HepG2 (cell line): ENCODE measurements around the gene CELF4. TPM values are rescaled to one million over a fixed set of nuclear protein-coding genes. Genes with fewer than 3 reads are reported as not detected.

ENCODE experiments used
- ATAC-seq: fragments of 200-7000 bp; cut with Tn5 transposase; 3 replicates; pipeline ENCODE4 v1.9.1; 2020; ENCODE audit warnings: mild to moderate bottlenecking, moderate library complexity
- BruUV-seq: library from RNA; stranded (reverse); fragments of 400-500 nt; replicated peaks from 2 replicates; lab custom pipeline; 2021; lab: Mats Ljungman, UMichigan
- CTCF ChIA-PET: fragments of 300-600 bp; formaldehyde crosslinking; extraction: SDS; loops from one replicate; lab custom pipeline; 2021; ENCODE audit warnings: low total read pairs, inconsistent platforms, low intra/inter-chr PET ratio; lab: Yijun Ruan, JAX
- POLR2A ChIA-PET: fragments of 350-600 bp; sonication (Branson Sonifier 250); formaldehyde crosslinking; loops from one replicate; lab custom pipeline; 2020; ENCODE audit warnings: antibody characterized with exemption, inconsistent platforms; lab: Yijun Ruan, JAX
- DNase-seq: peaks from one replicate; pipeline ENCODE4 v3.0.0-alpha.2; 2015; ENCODE audit warnings: low spot score
- FAIRE-seq: peaks from 3 replicates; lab custom pipeline; 2011; peaks lifted over from hg19 to GRCh38; lab: Jason Lieb, UNC
- H2AFZ ChIP-seq: one replicate; pipeline ENCODE4 v1.6.1; 2011; ENCODE audit warnings: low read length, inconsistent platforms
- H3K27ac ChIP-seq: fragments of 300-600 bp; 3 replicates; pipeline ENCODE4 v1.8.0; 2011; ENCODE audit warnings: mixed run types, mild to moderate bottlenecking, mixed read lengths, low read length, inconsistent platforms; ENCODE audit not compliant: insufficient read depth; ENCODE audit errors: extremely low read length
- H3K27me3 ChIP-seq, 2 experiments: fragments of 200-600 bp in 1 of 2; 2 replicates in 1 of 2; 3 replicates in 1 of 2; pipeline versions ENCODE4 v1.6.0 to v1.8.0; 2011; ENCODE audit warnings: low read length in 2 of 2, mild to moderate bottlenecking in 2 of 2, moderate library complexity in 2 of 2, inconsistent platforms in 1 of 2; ENCODE audit not compliant: insufficient read depth in 2 of 2, control insufficient read depth in 1 of 2
- H3K36me3 ChIP-seq, 2 experiments: fragments of 200-600 bp in 1 of 2; replicated peaks in 1 of 2; 2 replicates in 1 of 2; 3 replicates in 1 of 2; pipeline versions ENCODE4 v1.5.1 to v1.8.0; 2011; ENCODE audit warnings: low read length in 2 of 2, inconsistent platforms in 1 of 2; ENCODE audit not compliant: insufficient read depth in 2 of 2, control insufficient read depth in 1 of 2
- H3K4me1 ChIP-seq: 2 replicates; pipeline ENCODE4 v1.5.1; 2012; ENCODE audit warnings: low read length, inconsistent platforms; ENCODE audit not compliant: insufficient read depth
- H3K4me2 ChIP-seq: 2 replicates; pipeline ENCODE4 v1.6.0; 2011; ENCODE audit warnings: low read depth, low read length, inconsistent platforms
- H3K4me3 ChIP-seq, 3 experiments: fragments of 200-600 bp in 1 of 3; sonication (generic), shearing (Covaris generic) in 1 of 3; replicated peaks in 1 of 3; 2 replicates each; pipeline ENCODE4 v1.5.1; 2011 to 2016; ENCODE audit warnings: low read length in 3 of 3, inconsistent platforms in 2 of 3, low read depth in 2 of 3, mild to moderate bottlenecking in 2 of 3, control low read depth in 1 of 3, mixed read lengths in 1 of 3; ENCODE audit not compliant: insufficient read depth in 1 of 3
- H3K79me2 ChIP-seq: one replicate; pipeline ENCODE4 v1.6.1; 2011; ENCODE audit warnings: low read length, inconsistent platforms; ENCODE audit not compliant: insufficient read depth
- H3K9ac ChIP-seq: 2 replicates; pipeline ENCODE4 v1.6.0; 2011; ENCODE audit warnings: mild to moderate bottlenecking, low read depth, low read length, inconsistent platforms; ENCODE audit not compliant: insufficient read depth
- H3K9me3 ChIP-seq: 2 replicates; pipeline ENCODE4 v1.5.1; 2012; ENCODE audit warnings: mild to moderate bottlenecking, low read length
- H4K20me1 ChIP-seq: 2 replicates; pipeline ENCODE4 v1.6.0; 2011; ENCODE audit warnings: inconsistent platforms, mild to moderate bottlenecking, low read length, moderate library complexity; ENCODE audit not compliant: insufficient read depth
- CEBPG ChIP-seq: IDR thresholded peaks from 2 replicates; pipeline ENCODE4 v1.6.1; 2016
- CREB3 ChIP-seq: sonication (generic); formaldehyde crosslinking; IDR thresholded peaks from 2 replicates; pipeline ENCODE4 v1.5.0; 2020; ENCODE audit warnings: missing genetic modification reagents
- DBP ChIP-seq: sonication (generic); formaldehyde crosslinking; IDR thresholded peaks from 2 replicates; pipeline ENCODE4 v1.4.0; 2020; ENCODE audit warnings: missing genetic modification reagents; ENCODE audit errors: not compliant biosample characterization
- FOXK2 ChIP-seq: fragments of 450-650 bp; IDR thresholded peaks from 2 replicates; pipeline ENCODE4 v1.6.1; 2016
- GATAD1 ChIP-seq: IDR thresholded peaks from 2 replicates; pipeline ENCODE4 v1.6.1; 2016; ENCODE audit warnings: missing genetic modification reagents, missing compliant biosample characterization
- HIC2 ChIP-seq: sonication (generic); formaldehyde crosslinking; IDR thresholded peaks from 2 replicates; pipeline ENCODE4 v1.9.0; 2022; ENCODE audit warnings: low read depth, missing genetic modification reagents
- HNF4G ChIP-seq, 2 experiments: sonication (generic) in 1 of 2; formaldehyde crosslinking in 1 of 2; IDR thresholded peaks; 2 replicates each; pipeline versions ENCODE4 v1.4.0 to v1.6.1; 2011 to 2020; ENCODE audit warnings: borderline replicate concordance in 2 of 2, low read depth in 2 of 2, mild to moderate bottlenecking in 2 of 2, low read length in 1 of 2, missing genetic modification reagents in 1 of 2, moderate library complexity in 1 of 2
- JUNB ChIP-seq: sonication (generic); formaldehyde crosslinking; IDR thresholded peaks from 2 replicates; pipeline ENCODE4 v1.8.0; 2022; ENCODE audit warnings: missing genetic modification reagents, mild to moderate bottlenecking, borderline replicate concordance
- MNT ChIP-seq: fragments of 450-650 bp; IDR thresholded peaks from 2 replicates; pipeline ENCODE4 v1.6.1; 2016
- NAIF1 ChIP-seq: sonication (generic); formaldehyde crosslinking; IDR thresholded peaks from 2 replicates; pipeline ENCODE4 v1.5.0; 2020; ENCODE audit warnings: mild to moderate bottlenecking, missing genetic modification reagents, borderline replicate concordance
- NFE2 ChIP-seq: sonication (generic); formaldehyde crosslinking; IDR thresholded peaks from 2 replicates; pipeline ENCODE4 v1.4.0; 2020; ENCODE audit warnings: missing genetic modification reagents
- ZBTB46 ChIP-seq: sonication (generic); formaldehyde crosslinking; IDR thresholded peaks from 2 replicates; pipeline ENCODE4 v1.4.0; 2020; ENCODE audit warnings: mild to moderate bottlenecking, missing genetic modification reagents, borderline replicate concordance
- ZNF276 ChIP-seq: sonication (generic); formaldehyde crosslinking; IDR thresholded peaks from 2 replicates; pipeline ENCODE4 v1.4.0; 2020; ENCODE audit warnings: mild to moderate bottlenecking, low read depth, missing genetic modification reagents
- ZNF570 ChIP-seq: sonication (generic); formaldehyde crosslinking; IDR thresholded peaks from 2 replicates; pipeline ENCODE4 v1.4.0; 2020; ENCODE audit warnings: mild to moderate bottlenecking, missing genetic modification reagents, borderline replicate concordance
- ZNF660 ChIP-seq: sonication (generic); formaldehyde crosslinking; IDR thresholded peaks from 2 replicates; pipeline ENCODE4 v1.5.1; 2020; ENCODE audit warnings: mild to moderate bottlenecking, low read depth, missing genetic modification reagents, borderline replicate concordance
- WGBS: methylation state at CpG from one replicate; pipeline ENCODE4 v1.1.6; 2017; ENCODE audit warnings: low lambda C conversion rate; 5-methylcytosine and 5-hydroxymethylcytosine counted together
- in situ Hi-C: cut with HindIII; loops from 2 replicates; pipeline ENCODE4 v1.10.0; 2017; ENCODE audit warnings: low pct_unique_long_range_greater_than_20kb; ENCODE audit not compliant: extremely low pct_ligation_motif_present
- intact Hi-C: fragments of 100-400 bp; cut with micrococcal nuclease; formaldehyde crosslinking; loops from one replicate; pipeline ENCODE4 v1.10.0; 2022; ENCODE audit not compliant: unreplicated experiment
- polyA plus RNA-seq, 8 experiments: library from polyadenylated mRNA; depleted of rRNA in 3 of 8; stranded (reverse) in 7 of 8; unstranded in 1 of 8; fragments of >200 nt; fragmentation: Illumina TruSeq in 4 of 8; extraction: Trizol in 4 of 8; gene quantifications; 2 replicates each; pipeline versions ENCODE4 v1.2.1 to v1.2.3, GENCODE V29; 2011 to 2016; ENCODE audit warnings: low read depth in 4 of 8, missing spikeins in 1 of 8, mixed read lengths in 1 of 8; ENCODE audit not compliant: insufficient read depth in 1 of 8
- total RNA-seq, 5 experiments: library from RNA; depleted of rRNA; stranded (reverse); fragments of >200 nt; fragmentation: Illumina TruSeq; extraction: Trizol; gene quantifications; 2 replicates each; pipeline ENCODE4 v1.2.3, GENCODE V29; 2016; ENCODE audit warnings: low read depth in 1 of 5

CELF4 gene
- total and polyA plus RNA-seq, 2 of the 13 experiments (the other 11 are each of a cell fraction or from before 2014, with no cell fraction given), result not detected

GRCh38 chr18:37552286-37552685 lies 13.3 kb downstream of the CELF4 start:
- no peaks in the 10 kb centered on the region for H4K20me1 ChIP-seq
- intact Hi-C loops (no loop called here), in situ Hi-C loops (no loop called here)
- H3K9ac ChIP-seq, result no peak overlapping the region
- H3K4me3 ChIP-seq, result no peak overlapping the region
- no peaks in the 10 kb centered on the region for H3K36me3 ChIP-seq
- no peaks in the 10 kb centered on the region for H3K9me3 ChIP-seq
- no peaks in the 10 kb centered on the region for H3K79me2 ChIP-seq
- ChIA-PET POLR2A (no interaction called here), CTCF (no interaction called here)
- DNase-seq (no peak), ATAC-seq (no peak), FAIRE-seq (no peak)
- WGBS, result no CpG with 5 or more reads among the region's 5 CpGs
- H3K4me1 ChIP-seq, result no peaks in the 10 kb centered on the region
- no TSS peak for BruUV-seq
- no peak overlapping the region for H3K27ac ChIP-seq
- peaks cover 0 to 36% of the 10 kb centered on the region in 2 experiments; a peak in 3 of 5 replicates for H3K27me3 ChIP-seq
- no peak overlapping the region for H3K4me2 ChIP-seq
- no peak overlapping the region for H2AFZ ChIP-seq
- TF ChIP-seq ZNF660 (CRISPR knock-in tag) (no peak), CREB3 (CRISPR knock-in tag) (no peak), ZNF276 (CRISPR knock-in tag) (no peak), NFE2 (CRISPR knock-in tag) (no peak), ZBTB46 (CRISPR knock-in tag) (no peak), FOXK2 (no peak), HIC2 (CRISPR knock-in tag) (no peak), JUNB (no peak), MNT (no peak), NAIF1 (no peak), CEBPG (CRISPR knock-in tag) (no peak), HNF4G (IDR thresholded peaks at IDR 0.05; ENCODE audit: borderline replicate concordance, low read depth, low read length) (no peak), HNF4G (CRISPR knock-in tag; IDR thresholded peaks at IDR 0.05; ENCODE audit: borderline replicate concordance, low read depth) (no peak), DBP (CRISPR knock-in tag) (no peak), ZNF570 (CRISPR knock-in tag) (no peak), GATAD1 (CRISPR knock-in tag) (no peak)
